ENCODE results near the gene CPT1A.

The CPT1A gene

DNA sequence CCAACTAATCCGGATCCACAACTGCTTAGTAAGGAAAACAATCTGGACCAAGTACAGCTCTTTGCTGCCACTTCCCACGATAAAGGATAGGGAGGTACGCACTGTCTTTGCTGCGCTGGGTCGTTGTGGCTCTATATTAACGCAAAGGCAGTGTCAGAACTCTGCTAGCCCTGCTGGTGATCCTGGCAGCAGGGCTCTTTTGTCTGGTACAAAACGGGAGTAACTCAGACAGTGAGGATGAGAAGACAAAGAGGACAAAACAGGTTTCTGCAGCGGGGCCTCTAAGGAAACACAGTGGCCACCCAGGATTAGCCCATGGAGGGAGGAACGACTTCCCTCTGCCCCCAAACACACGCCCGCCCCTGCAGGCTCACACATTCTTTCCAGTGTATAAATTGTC lies 131.3 kb downstream of the CPT1A start:
- no peak for DNase-seq (ENCODE audit: low read depth in 3 of 3)

DNA sequence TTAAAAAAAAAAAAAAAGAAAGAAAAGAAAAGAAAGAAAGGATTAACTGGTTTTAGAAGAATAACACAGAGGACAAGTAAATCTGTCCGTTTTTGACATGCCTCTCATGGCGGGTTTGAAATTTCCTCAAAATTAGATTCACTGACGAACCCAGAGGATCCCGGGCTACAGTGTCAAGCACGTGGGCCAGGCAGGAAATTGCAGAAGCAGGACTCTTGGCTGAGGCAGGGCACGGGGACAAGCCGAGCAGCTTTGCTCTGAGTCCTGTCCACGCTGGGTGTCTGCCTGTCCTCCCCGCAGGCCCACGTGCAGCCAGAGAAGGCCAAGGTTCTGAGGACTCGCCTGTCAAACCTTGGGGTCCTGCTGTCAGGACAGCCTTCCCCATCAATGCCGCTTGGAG lies 132.7 kb downstream of the CPT1A start:
- no peak for DNase-seq (ENCODE audit: low read depth in 3 of 3)

DNA sequence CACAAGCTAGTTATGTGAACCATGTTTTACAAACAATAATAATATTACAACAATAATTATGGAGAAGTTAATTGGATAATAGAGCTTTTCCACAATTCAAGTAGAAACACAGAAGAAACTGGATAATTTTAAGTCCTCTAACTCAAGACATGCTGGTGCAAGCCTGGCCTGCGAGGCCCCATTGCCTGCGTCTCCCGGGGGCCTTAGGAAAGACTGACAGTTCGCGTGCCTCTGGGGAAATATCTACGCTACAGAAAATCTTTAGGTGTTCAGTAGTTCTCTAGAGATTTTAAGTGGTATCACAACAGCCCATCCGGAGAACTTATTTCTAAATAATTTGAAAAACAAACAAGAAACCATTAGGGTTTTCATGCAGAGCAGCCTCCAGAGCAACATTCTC lies 134.2 kb downstream of the CPT1A start:
- no peak for DNase-seq (ENCODE audit: low read depth in 3 of 3)

DNA sequence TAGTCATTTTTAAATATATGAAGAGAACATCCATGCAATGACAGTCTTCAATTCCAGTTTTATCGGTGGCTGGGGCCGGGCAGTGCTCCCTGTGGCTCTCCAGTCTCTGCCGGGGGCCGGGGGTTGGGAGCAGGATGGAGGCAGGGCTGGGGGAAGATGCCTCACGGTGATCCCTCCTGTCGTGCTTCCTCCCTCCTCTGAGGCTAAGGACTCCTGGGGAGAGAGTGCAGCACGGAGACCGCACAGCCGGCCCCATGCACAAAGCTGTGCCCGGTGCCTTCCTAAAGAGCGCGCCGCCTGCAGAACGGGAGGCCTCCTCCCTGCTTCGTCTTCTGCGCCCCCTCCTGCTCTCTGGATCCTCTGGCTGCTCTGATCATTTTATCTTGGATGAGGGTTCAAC lies 136.8 kb downstream of the CPT1A start:
- no peak for DNase-seq (ENCODE audit: low read depth in 3 of 3)

All from stimulated activated CD4-positive, alpha-beta T cell treated with anti-CD3 and anti-CD28 coated beads, TNF-alpha, amount 100 ng/mL, for 4 hours (primary cell).